SH-SY5Y (cell line): ENCODE data around the gene SLX9.

Source experiments
- GATA2 ChIP-seq: IDR thresholded peaks from 2 replicates; pipeline ENCODE4 v1.6.1; 2011; ENCODE audit warnings: mild to moderate bottlenecking, low read depth, low read length
- GATA3 ChIP-seq: IDR thresholded peaks from 2 replicates; pipeline ENCODE4 v1.6.1; 2011; ENCODE audit warnings: low read depth, mild to moderate bottlenecking, low read length, moderate library complexity

Gene SLX9

GRCh38 chr21:44907966-44908895, 31.6 kb upstream of the SLX9 start:
- TF ChIP-seq GATA3 (no peak), GATA2 (no peak)

- TF ChIP-seq GATA3 = no peak
- TF ChIP-seq GATA2 = no peak
These were observed 30.9 kb upstream of the SLX9 start for GRCh38 chr21:44908908-44909307.

DNA sequence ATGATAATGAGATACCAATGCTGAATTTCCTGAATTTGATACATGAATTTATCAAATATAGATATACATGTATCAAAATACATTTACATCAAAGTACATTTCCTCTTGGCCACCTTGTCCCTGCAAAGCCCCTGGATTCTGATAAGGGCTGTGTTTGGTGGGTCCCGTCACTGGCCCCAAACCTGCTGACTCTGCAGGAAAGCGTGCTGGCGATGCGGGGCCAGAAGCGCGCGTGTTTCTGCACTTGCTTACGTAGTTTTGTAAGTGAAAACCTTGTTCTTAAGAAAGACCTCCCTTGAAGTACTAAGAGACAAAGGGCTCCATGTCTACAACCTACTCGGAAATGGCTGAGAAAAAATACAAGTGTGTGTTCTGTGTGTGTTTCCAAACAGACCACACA, 30.1 kb upstream of the SLX9 start:
- TF ChIP-seq GATA2 (no peak), GATA3 (no peak)

- TF ChIP-seq GATA3 = no peak
- no peak for TF ChIP-seq GATA2
These were observed 29.4 kb upstream of the SLX9 start for GRCh38 chr21:44910229-44911067.

DNA sequence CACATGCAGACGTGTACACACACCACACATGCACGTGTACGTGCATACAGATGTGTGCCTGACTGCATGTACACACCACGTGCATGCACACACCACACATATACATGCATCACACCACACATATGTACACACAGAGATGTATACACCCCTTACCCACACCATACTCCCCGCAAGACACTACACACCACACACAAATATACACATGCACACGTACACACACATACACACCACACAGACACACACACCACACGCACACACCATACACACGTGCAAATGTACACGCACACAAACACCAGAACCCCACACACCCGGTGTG, 28.8 kb upstream of the SLX9 start:
- TF ChIP-seq GATA3 (no peak), GATA2 (no peak)

DNA sequence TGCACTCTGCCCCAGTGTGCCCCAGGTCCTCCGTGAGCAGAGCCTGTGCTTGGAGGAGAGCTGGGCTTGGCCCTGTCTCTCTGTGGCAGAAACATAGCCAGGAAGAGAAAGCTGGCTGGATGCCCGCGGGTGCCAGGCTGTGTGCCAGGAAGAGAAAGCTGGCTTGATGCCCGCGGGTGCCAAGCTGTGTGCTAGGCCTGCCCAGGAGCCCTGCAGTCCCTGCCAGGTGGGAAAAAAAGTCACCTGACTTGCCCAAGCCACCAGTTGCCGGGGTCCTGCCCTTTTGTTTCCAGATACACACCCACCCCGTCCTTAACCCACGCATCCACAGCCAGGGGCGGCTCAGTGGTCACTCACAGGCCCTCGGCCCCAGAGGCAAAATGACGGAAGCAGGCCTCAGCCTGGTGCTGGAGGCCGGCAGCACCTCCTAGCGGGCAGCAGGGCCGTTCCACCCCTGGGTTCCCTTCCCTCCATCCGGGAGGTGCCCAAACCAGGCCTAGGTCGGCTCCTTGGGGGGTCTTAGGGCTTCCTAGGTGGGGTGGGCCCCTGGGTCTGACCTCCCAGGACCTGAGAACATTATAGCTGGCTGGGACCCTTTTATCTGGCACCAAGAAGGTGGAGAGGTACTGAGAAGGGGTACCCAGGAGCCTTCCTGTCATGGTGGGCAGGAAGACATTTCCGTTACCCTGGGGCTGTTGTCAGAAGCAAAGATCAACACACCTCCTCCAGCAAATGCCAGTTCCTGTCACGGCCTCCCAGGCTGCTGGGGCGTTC, 28.3 kb upstream of the SLX9 start:
- TF ChIP-seq GATA2 = no peak
- no peak for TF ChIP-seq GATA3

DNA sequence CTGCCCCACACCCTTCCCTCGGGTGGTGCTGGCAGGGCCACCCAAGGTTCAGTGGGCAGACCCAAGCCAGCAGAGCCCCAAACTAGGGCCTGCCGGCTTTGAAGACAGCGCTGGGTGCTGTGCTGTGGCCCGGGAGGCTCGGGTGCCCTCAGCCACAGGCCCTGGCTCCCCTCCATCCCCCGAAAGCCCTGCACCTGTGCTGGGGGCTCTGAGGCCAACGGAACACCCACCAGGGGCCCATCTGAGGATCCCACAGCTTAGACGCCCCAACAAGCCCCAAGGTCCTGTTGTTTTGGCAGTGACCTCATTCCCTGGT, 27.7 kb upstream of the SLX9 start:
- TF ChIP-seq GATA2 = no peak
- TF ChIP-seq GATA3 = no peak

GRCh38 chr21:44913425-44914175, 26.2 kb upstream of the SLX9 start:
- no peak for TF ChIP-seq GATA3

GRCh38 chr21:44914176-44914874, 25.5 kb upstream of the SLX9 start:
- TF ChIP-seq GATA2 (no peak), GATA3 (no peak)

DNA sequence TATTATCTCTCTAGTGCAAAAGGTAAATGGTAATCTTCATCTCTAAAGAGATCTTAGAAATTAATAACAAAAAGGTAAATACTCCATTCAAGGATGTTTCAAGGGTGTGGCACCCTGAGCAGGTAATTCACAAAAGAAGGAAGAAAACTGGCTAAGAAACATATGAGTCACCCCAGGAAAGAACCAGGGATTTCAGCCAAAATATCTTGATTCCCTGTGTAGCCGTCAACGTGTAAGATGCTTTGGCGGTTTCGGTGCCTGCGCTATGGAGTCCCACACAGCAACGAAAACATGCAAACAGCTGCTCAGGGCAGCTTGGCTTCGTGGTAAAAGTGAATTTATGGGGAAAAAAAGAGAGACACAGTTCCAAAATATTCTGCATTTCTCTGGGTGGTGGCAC, 22.9 kb upstream of the SLX9 start:
- TF ChIP-seq GATA2 (no peak), GATA3 (no peak)

GRCh38 chr21:44917446-44918106, 22.3 kb upstream of the SLX9 start:
- TF ChIP-seq GATA2 = no peak
- TF ChIP-seq GATA3 = no peak

DNA sequence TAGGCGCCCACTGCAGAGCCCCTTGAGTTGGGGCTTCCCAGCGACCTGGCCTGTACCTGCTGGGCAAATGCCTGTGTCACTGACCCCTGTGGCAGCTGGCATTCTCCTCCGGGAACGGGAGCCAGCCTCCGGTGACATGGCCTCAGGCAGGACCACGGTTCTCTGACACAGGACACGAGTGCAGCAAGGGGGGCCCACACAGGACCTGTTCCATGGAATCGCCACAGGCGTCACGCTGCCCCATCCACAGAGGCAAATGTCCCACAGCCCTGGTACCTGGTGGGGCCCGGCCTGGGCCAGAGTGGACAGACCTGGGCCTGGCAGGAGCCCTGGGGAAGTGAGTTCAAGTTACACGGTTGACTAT, 21.7 kb upstream of the SLX9 start:
- no peak for TF ChIP-seq GATA2
- no peak for TF ChIP-seq GATA3

GRCh38 chr21:44918581-44919033, 21.2 kb upstream of the SLX9 start:
- TF ChIP-seq GATA2 (no peak), GATA3 (no peak)
